ENCODE results near the gene SHISAL2B.

DNA sequence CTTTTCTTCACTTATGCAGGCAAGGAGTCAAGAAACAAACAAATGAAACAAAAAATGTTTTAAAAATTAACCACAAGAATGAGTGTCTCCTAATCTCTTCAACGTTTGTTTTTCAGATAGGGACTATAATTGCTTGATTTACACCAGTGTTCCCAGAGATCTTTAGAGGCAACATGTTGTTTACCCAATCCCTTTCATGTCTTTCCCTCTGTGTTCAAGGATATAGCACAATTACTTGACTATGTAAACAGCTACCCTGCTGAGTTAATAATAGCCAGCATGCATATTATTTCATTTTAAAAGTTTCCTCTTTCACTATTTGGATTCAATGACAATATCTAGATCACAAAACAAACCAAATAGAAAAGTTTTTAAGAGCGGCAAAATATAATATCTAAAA, 25.1 kb upstream of the SHISAL2B start:
- TF ChIP-seq POLR2A (IDR thresholded peaks at IDR 0.05; ENCODE audit: low read depth, low read length) (no peak), EZH2 (IDR thresholded peaks at IDR 0.05; ENCODE audit: borderline replicate concordance, low read depth, low read length, severe bottlenecking) (no peak), POLR2AphosphoS5 (IDR thresholded peaks at IDR 0.05; ENCODE audit: insufficient read depth, low read depth, low read length) (no peak), MAX (IDR thresholded peaks at IDR 0.05; ENCODE audit: insufficient read depth, insufficient read length) (no peak)
- TF ChIP-seq, protein P1, sequence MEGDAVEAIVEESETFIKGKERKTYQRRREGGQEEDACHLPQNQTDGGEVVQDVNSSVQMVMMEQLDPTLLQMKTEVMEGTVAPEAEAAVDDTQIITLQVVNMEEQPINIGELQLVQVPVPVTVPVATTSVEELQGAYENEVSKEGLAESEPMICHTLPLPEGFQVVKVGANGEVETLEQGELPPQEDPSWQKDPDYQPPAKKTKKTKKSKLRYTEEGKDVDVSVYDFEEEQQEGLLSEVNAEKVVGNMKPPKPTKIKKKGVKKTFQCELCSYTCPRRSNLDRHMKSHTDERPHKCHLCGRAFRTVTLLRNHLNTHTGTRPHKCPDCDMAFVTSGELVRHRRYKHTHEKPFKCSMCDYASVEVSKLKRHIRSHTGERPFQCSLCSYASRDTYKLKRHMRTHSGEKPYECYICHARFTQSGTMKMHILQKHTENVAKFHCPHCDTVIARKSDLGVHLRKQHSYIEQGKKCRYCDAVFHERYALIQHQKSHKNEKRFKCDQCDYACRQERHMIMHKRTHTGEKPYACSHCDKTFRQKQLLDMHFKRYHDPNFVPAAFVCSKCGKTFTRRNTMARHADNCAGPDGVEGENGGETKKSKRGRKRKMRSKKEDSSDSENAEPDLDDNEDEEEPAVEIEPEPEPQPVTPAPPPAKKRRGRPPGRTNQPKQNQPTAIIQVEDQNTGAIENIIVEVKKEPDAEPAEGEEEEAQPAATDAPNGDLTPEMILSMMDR (IDR thresholded peaks at IDR 0.05; ENCODE audit: extremely low read depth in 1 of 2, insufficient read depth in 1 of 2, low read depth in 1 of 2, low read length in 2 of 2), result no peak

Measured in endothelial cell of umbilical vein (primary cell).